B cell (primary cell): ENCODE measurements around the gene FGL2.

Experiments used
- CTCF ChIP-seq: fragments of 200-600 bp; IDR thresholded peaks from one replicate; pipeline ENCODE4 v1.8.0; 2022; ENCODE audit warnings: antibody characterized with exemption, mild to moderate bottlenecking
- EZH2 ChIP-seq: IDR thresholded peaks from 2 replicates; pipeline ENCODE4 v1.6.1; 2012; ENCODE audit warnings: borderline replicate concordance, low read depth, mild to moderate bottlenecking, moderate library complexity, low read length; ENCODE audit not compliant: insufficient read depth, poor library complexity, severe bottlenecking

- TF ChIP-seq CTCF (no peak), EZH2 (no peak)
These were observed 2.5 kb downstream of the FGL2 start for GRCh38 chr7:77197141-77197540.
